Osteocyte (in vitro differentiated cells): ENCODE measurements around the gene CENPO. TPM values are rescaled to one million over a fixed set of nuclear protein-coding genes. Genes with fewer than 3 reads are reported as not detected.
A peak's percentile ranks its signal among the peaks of the same experiment; 100 is the strongest.

Experiments used
- DNase-seq: peaks from one replicate; pipeline ENCODE4 v3.0.0; 2021; ENCODE audit warnings: mixed read lengths; ENCODE audit not compliant: unreplicated experiment; ENCODE audit errors: extremely low spot score
- H3K27ac Mint-ChIP-seq: one replicate; pipeline ENCODE4 v1.8.0; 2021; ENCODE audit warnings: mild to moderate bottlenecking, mixed read lengths; ENCODE audit not compliant: unreplicated experiment
- H3K27me3 Mint-ChIP-seq: one replicate; pipeline ENCODE4 v1.8.0; 2021; ENCODE audit warnings: mixed read lengths; ENCODE audit not compliant: unreplicated experiment
- H3K36me3 Mint-ChIP-seq: one replicate; pipeline ENCODE4 v1.8.0; 2021; ENCODE audit warnings: mixed read lengths; ENCODE audit not compliant: unreplicated experiment
- H3K4me1 Mint-ChIP-seq: one replicate; pipeline ENCODE4 v1.8.0; 2021; ENCODE audit warnings: mixed read lengths; ENCODE audit not compliant: unreplicated experiment
- H3K4me3 Mint-ChIP-seq: one replicate; pipeline ENCODE4 v1.8.0; 2021; ENCODE audit warnings: mild to moderate bottlenecking, moderate library complexity, mixed read lengths; ENCODE audit not compliant: unreplicated experiment
- H3K9me3 Mint-ChIP-seq: one replicate; pipeline ENCODE4 v1.8.0; 2021; ENCODE audit warnings: mixed read lengths; ENCODE audit not compliant: unreplicated experiment
- total RNA-seq: library from RNA; stranded (reverse); gene quantifications from 2 replicates; pipeline ENCODE4 v1.2.1, GENCODE V29; 2021
- TF ChIP-seq, protein P1 (sequence below): fragments of 200-600 bp; sonication (generic); IDR thresholded peaks from 2 replicates; pipeline ENCODE4 v1.5.0; 2021; ENCODE audit warnings: antibody characterized with exemption, mild to moderate bottlenecking, moderate library complexity

The CENPO gene
- total RNA-seq, 1 donor from 2014 or later: 12.8 TPM

DNA sequence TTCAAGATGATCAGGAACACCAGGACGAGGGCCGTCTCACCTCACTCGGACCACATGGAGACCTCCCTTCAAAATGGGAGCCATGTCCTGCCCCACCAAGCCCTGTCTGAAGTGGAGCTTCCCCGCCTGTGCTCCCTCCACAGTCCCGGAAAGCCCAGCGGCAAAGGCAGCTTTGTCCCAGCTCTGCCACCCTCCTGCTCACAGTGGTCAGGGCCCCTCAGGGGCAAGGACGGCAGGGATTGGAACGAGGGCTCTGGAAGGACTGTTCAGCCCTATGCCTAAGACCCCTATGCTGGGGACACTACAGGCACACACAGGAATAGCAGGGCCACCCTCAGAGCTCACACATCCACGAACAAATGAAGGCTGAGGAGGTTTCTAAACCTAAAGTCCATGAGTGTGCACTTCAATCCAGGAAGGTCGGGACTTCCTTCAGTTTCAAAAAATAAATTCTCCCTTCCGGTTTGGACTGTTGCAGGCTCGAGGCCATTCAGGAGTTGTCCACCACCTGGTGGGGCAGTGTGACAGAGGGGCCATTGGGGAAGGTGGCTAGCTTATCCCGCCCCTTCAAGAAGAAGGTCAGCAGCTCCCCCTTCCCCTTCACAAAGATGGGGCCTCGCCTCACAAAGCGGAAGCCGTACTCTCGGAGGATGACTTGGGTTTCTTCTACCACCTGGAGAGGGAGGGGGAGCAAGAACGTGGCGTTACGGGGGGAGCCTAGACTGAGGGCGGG, 26.4 kb downstream of the CENPO start:
- peaks cover 27% of the 10 kb centered on the region for H3K4me1 Mint-ChIP-seq
- H3K27me3 Mint-ChIP-seq: no peaks in the 10 kb centered on the region
- H3K9me3 Mint-ChIP-seq: no peaks in the 10 kb centered on the region
- H3K27ac Mint-ChIP-seq: no peak overlapping the region
- peaks cover 35% of the 10 kb centered on the region for H3K36me3 Mint-ChIP-seq
- TF ChIP-seq, protein P1, sequence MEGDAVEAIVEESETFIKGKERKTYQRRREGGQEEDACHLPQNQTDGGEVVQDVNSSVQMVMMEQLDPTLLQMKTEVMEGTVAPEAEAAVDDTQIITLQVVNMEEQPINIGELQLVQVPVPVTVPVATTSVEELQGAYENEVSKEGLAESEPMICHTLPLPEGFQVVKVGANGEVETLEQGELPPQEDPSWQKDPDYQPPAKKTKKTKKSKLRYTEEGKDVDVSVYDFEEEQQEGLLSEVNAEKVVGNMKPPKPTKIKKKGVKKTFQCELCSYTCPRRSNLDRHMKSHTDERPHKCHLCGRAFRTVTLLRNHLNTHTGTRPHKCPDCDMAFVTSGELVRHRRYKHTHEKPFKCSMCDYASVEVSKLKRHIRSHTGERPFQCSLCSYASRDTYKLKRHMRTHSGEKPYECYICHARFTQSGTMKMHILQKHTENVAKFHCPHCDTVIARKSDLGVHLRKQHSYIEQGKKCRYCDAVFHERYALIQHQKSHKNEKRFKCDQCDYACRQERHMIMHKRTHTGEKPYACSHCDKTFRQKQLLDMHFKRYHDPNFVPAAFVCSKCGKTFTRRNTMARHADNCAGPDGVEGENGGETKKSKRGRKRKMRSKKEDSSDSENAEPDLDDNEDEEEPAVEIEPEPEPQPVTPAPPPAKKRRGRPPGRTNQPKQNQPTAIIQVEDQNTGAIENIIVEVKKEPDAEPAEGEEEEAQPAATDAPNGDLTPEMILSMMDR: no peak
- DNase-seq: peak; percentile 78
- no peak overlapping the region for H3K4me3 Mint-ChIP-seq

DNA sequence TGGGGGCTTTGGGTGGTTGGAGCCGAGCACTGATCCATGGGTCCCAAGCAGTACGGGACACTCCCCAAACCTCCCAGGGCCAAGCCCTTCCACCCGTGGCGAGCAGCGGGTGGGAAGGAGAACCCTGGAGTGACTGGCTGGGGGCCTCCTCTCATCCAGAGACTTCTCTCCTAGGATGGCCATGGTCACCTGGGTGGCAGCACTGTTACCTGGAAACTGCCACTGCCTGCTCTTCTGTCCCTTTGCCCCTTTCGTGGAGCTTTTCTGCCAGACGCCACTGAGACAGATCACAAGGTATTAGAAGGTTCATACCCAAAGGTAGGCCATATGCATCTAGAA, 26.9 kb downstream of the CENPO start:
- TF ChIP-seq, protein P1: no peak
- Mint-ChIP-seq H3K4me1 (peaks cover 27% of the 10 kb centered on the region), H3K27me3 (no peaks in the 10 kb centered on the region), H3K4me3 (no peak overlapping the region), H3K36me3 (peaks cover 35% of the 10 kb centered on the region), H3K27ac (no peak overlapping the region), H3K9me3 (no peaks in the 10 kb centered on the region)
- DNase-seq: peak; percentile 68

DNA sequence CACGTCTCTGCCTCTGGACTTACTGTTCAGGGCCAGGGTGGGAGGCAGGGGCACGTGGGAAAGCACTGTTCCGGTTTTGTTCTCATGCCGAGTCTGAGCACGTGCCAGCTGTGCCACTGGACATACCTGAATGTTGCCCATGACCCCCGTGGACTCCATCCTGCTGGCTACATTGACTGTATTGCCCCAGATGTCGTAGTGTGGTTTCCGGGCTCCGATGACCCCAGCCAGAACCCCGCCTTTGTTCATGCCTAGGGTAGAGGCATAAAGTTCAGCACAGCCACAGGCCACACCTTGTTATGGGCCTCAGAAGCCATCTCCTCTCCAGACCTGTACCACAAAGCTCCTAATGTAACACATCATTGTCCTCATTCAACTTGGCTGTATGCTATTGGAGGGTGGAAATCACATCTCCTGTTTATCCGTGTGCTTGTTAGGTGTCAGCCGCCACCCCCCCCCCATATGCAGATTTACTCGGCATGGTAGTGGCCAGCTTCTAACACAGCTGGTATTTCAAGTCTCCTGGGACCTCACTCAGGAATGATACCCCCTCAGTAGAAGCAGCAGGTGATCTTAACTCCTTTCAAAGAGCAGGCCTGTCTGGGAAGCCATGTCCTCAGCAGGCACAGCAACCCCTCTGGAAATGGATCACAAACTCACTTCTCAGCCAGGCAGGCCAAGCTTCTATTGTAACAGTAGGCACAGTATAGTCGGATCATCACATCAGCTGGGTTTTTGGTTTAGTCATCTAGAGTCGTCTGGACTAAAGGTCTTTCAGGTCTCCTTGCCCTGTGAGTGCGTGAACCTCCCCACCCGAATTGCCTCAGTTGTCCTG, 27.6 kb downstream of the CENPO start:
- TF ChIP-seq, protein P1: no peak
- Mint-ChIP-seq H3K4me1 (peaks cover 27% of the 10 kb centered on the region), H3K36me3 (peaks cover 31% of the 10 kb centered on the region), H3K27ac (peak overlapping the region; percentile 74), H3K27me3 (no peaks in the 10 kb centered on the region), H3K4me3 (no peak overlapping the region), H3K9me3 (no peaks in the 10 kb centered on the region)
- DNase-seq: peak; percentile 73

DNA sequence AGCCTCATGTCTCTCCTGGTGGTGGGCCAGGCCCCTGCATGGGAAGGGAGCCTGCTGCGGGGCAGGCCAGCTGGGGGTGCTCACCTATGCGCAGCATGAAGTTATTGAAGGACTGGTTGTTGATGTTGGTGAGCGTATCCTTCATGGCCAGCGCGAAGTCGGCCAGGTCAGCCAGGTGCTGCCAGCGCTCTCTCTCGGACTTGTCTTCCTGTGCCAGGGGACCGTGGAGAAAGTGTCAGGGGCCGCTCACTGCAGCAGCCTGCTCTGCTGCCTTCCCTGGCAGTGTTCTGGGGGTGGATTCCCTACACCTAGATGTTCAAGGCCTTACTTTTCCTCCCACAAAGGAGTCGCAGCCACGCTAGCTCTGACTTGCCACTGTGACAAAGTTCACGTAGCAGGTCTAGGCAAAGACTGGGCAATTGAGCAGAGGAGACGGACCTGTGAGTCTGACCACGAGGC, 28.2 kb downstream of the CENPO start:
- TF ChIP-seq, protein P1: no peak
- H3K4me3 Mint-ChIP-seq: no peak overlapping the region
- H3K9me3 Mint-ChIP-seq: no peaks in the 10 kb centered on the region
- H3K27me3 Mint-ChIP-seq: no peaks in the 10 kb centered on the region
- H3K4me1 Mint-ChIP-seq: peaks cover 31% of the 10 kb centered on the region
- peak overlapping the region; percentile 74 for H3K27ac Mint-ChIP-seq
- peaks cover 31% of the 10 kb centered on the region for H3K36me3 Mint-ChIP-seq
- DNase-seq: peak; percentile 75
